Measurements from ENCODE around the gene DAZAP1. TPM values are rescaled to one million over a fixed set of nuclear protein-coding genes. Genes with fewer than 3 reads are reported as not detected.
"Not testable (repeated sequence)": the region's sequence is repeated elsewhere in the genome, so short reads cannot be mapped to it uniquely, and the experiment has no call there.

Gene DAZAP1
- total RNA-seq, 5 donors from 2014 or later (not counting 1 experiment from before 2014, with no cell fraction given), result 153 to 170 (median 161) TPM

GRCh38 chr19:1418951-1419738, 11.8 kb downstream of the DAZAP1 start:
- no peaks in the 10 kb centered on the region for H3K9me3 Mint-ChIP-seq
- peaks cover 35 to 36% (median 36%) of the 10 kb centered on the region in 3 donors for H3K4me1 Mint-ChIP-seq

GRCh38 chr19:1420085-1420484, 12.7 kb downstream of the DAZAP1 start:
- not testable (repeated sequence) for H3K27ac Mint-ChIP-seq; H3K27me3 Mint-ChIP-seq; H3K27ac ChIP-seq (ENCODE audit: low read length); H3K27me3 ChIP-seq (replicated peaks in 1 of 2; ENCODE audit: control insufficient read depth in 2 of 2, extremely low read depth in 1 of 2, insufficient read depth in 2 of 2, low read length in 1 of 2); DNase-seq; H3K4me3 ChIP-seq (ENCODE audit: control insufficient read depth in 1 of 2, extremely low read depth in 1 of 2, low read length in 1 of 2); ATAC-seq (replicated peaks in 1 of 4); H3K9me3 Mint-ChIP-seq; H3K4me3 Mint-ChIP-seq; H3K9me3 ChIP-seq
- Histone ChIP-seq H3K36me3 (ENCODE audit: control insufficient read depth in 2 of 2, extremely low read depth in 1 of 2, insufficient read depth in 1 of 2, low read length in 1 of 2) (peaks cover 56 to 76% of the 10 kb centered on the region in 2 donors), H3K4me1 (ENCODE audit: control insufficient read depth in 1 of 2, extremely low read depth in 1 of 2, insufficient read depth in 2 of 2, low read length in 2 of 2) (peaks cover 0 to 30% of the 10 kb centered on the region in 2 experiments)
- CTCF ChIA-PET, result interaction anchor here in 1 of 2 donors (0.7 kb wide), 1 partner anchor 65 kb away, joined by 3 read pairs; no protein-coding TSS in a partner anchor
- WGBS (ENCODE audit: insufficient coverage), result no CpG with 5 or more reads among the region's 43 CpGs
- Mint-ChIP-seq H3K4me1 (peaks cover 29 to 32% (median 31%) of the 10 kb centered on the region in 3 donors), H3K36me3 (peaks cover 40% of the 10 kb centered on the region)
- POLR2A ChIA-PET, result interaction anchor here in 1 of 2 donors (0.9 kb wide), 1 partner anchor 34 kb away, joined by 5 read pairs; no protein-coding TSS in a partner anchor

More at GRCh38 chr19:1418951-1419738, 11.8 kb downstream of the DAZAP1 start:
- H3K27ac Mint-ChIP-seq, result no peak overlapping the region
- POLR2A ChIA-PET, result no interaction called here
- H3K36me3 Mint-ChIP-seq, result peaks cover 37% of the 10 kb centered on the region
- DNase-seq (no peak), ATAC-seq (replicated peaks in 1 of 4) (peak in 1 of 4 experiments; percentile 20)
- no peak overlapping the region for H3K4me3 Mint-ChIP-seq
- Histone ChIP-seq H3K36me3 (ENCODE audit: control insufficient read depth in 2 of 2, extremely low read depth in 1 of 2, insufficient read depth in 1 of 2, low read length in 1 of 2) (peaks cover 49 to 69% of the 10 kb centered on the region in 2 donors), H3K9me3 (no peaks in the 10 kb centered on the region), H3K4me1 (ENCODE audit: control insufficient read depth in 1 of 2, extremely low read depth in 1 of 2, insufficient read depth in 2 of 2, low read length in 2 of 2) (peaks cover 0 to 40% of the 10 kb centered on the region in 2 experiments), H3K4me3 (ENCODE audit: control insufficient read depth in 1 of 2, extremely low read depth in 1 of 2, low read length in 1 of 2) (no peak overlapping the region), H3K27me3 (replicated peaks in 1 of 2; ENCODE audit: control insufficient read depth in 2 of 2, extremely low read depth in 1 of 2, insufficient read depth in 2 of 2, low read length in 1 of 2) (no peaks in the 10 kb centered on the region), H3K27ac (ENCODE audit: low read length) (no peak overlapping the region)
- CTCF ChIA-PET, result no interaction called here
- WGBS (ENCODE audit: insufficient coverage), result 96% methylated on average over 13 of the region's 21 CpGs
- no peaks in the 10 kb centered on the region for H3K27me3 Mint-ChIP-seq

GRCh38 chr19:1420590-1420989, 13.2 kb downstream of the DAZAP1 start:
- Mint-ChIP-seq H3K27me3 (no peaks in the 10 kb centered on the region), H3K4me3 (no peak overlapping the region), H3K9me3 (no peaks in the 10 kb centered on the region), H3K36me3 (peaks cover 41% of the 10 kb centered on the region), H3K27ac (no peak overlapping the region), H3K4me1 (peaks cover 25 to 27% (median 26%) of the 10 kb centered on the region in 3 donors)
- no peaks in the 10 kb centered on the region for H3K9me3 ChIP-seq
- ChIA-PET POLR2A (interaction anchor here in 1 of 2 donors (0.9 kb wide), 1 partner anchor 34 kb away, joined by 5 read pairs; no protein-coding TSS in a partner anchor), CTCF (interaction anchor here in 1 of 2 donors (0.7 kb wide), 1 partner anchor 65 kb away, joined by 3 read pairs; no protein-coding TSS in a partner anchor)
- H3K27me3 ChIP-seq (replicated peaks in 1 of 2; ENCODE audit: control insufficient read depth in 2 of 2, extremely low read depth in 1 of 2, insufficient read depth in 2 of 2, low read length in 1 of 2), result no peaks in the 10 kb centered on the region
- H3K36me3 ChIP-seq (ENCODE audit: control insufficient read depth in 2 of 2, extremely low read depth in 1 of 2, insufficient read depth in 1 of 2, low read length in 1 of 2), result peaks cover 56 to 81% of the 10 kb centered on the region in 2 donors
- no peak for ATAC-seq (replicated peaks in 1 of 4)
- H3K4me1 ChIP-seq (ENCODE audit: control insufficient read depth in 1 of 2, extremely low read depth in 1 of 2, insufficient read depth in 2 of 2, low read length in 2 of 2), result peaks cover 0 to 25% of the 10 kb centered on the region in 2 experiments
- H3K27ac ChIP-seq (ENCODE audit: low read length), result no peak overlapping the region
- no peak for DNase-seq
- 89% methylated on average over 14 of the region's 15 CpGs for WGBS (ENCODE audit: insufficient coverage)
- H3K4me3 ChIP-seq (ENCODE audit: control insufficient read depth in 1 of 2, extremely low read depth in 1 of 2, low read length in 1 of 2), result no peak overlapping the region

GRCh38 chr19:1421218-1421957, 14.0 kb downstream of the DAZAP1 start:
- no peak overlapping the region for H3K27ac Mint-ChIP-seq
- ChIA-PET POLR2A (no interaction called here), CTCF (no interaction called here)
- no peaks in the 10 kb centered on the region for H3K27me3 ChIP-seq (replicated peaks in 1 of 2; ENCODE audit: control insufficient read depth in 2 of 2, extremely low read depth in 1 of 2, insufficient read depth in 2 of 2, low read length in 1 of 2)
- DNase-seq, result no peak
- no peak overlapping the region for H3K4me3 ChIP-seq (ENCODE audit: control insufficient read depth in 1 of 2, extremely low read depth in 1 of 2, low read length in 1 of 2)
- H3K4me3 Mint-ChIP-seq, result no peak overlapping the region
- H3K36me3 Mint-ChIP-seq, result peaks cover 41% of the 10 kb centered on the region
- H3K36me3 ChIP-seq (ENCODE audit: control insufficient read depth in 2 of 2, extremely low read depth in 1 of 2, insufficient read depth in 1 of 2, low read length in 1 of 2), result peaks cover 59 to 88% of the 10 kb centered on the region in 2 donors
- 97% methylated on average over 35 of the region's 37 CpGs for WGBS (ENCODE audit: insufficient coverage)
- no peaks in the 10 kb centered on the region for H3K27me3 Mint-ChIP-seq
- H3K9me3 ChIP-seq, result no peaks in the 10 kb centered on the region
- ATAC-seq (replicated peaks in 1 of 4), result peak in 1 of 4 experiments; percentile 11
- H3K9me3 Mint-ChIP-seq, result no peaks in the 10 kb centered on the region
- peaks cover 0 to 17% of the 10 kb centered on the region in 2 experiments for H3K4me1 ChIP-seq (ENCODE audit: control insufficient read depth in 1 of 2, extremely low read depth in 1 of 2, insufficient read depth in 2 of 2, low read length in 2 of 2)
- no peak overlapping the region for H3K27ac ChIP-seq (ENCODE audit: low read length)
- H3K4me1 Mint-ChIP-seq, result peaks cover 17 to 19% (median 18%) of the 10 kb centered on the region in 3 donors

- Mint-ChIP-seq H3K4me1 (peaks cover 12 to 14% (median 14%) of the 10 kb centered on the region in 3 donors), H3K27me3 (no peaks in the 10 kb centered on the region), H3K27ac (no peak overlapping the region), H3K9me3 (no peaks in the 10 kb centered on the region), H3K4me3 (no peak overlapping the region), H3K36me3 (peaks cover 44% of the 10 kb centered on the region)
- Histone ChIP-seq H3K9me3 (no peaks in the 10 kb centered on the region), H3K27ac (ENCODE audit: low read length) (no peak overlapping the region), H3K27me3 (replicated peaks in 1 of 2; ENCODE audit: control insufficient read depth in 2 of 2, extremely low read depth in 1 of 2, insufficient read depth in 2 of 2, low read length in 1 of 2) (no peaks in the 10 kb centered on the region), H3K4me3 (ENCODE audit: control insufficient read depth in 1 of 2, extremely low read depth in 1 of 2, low read length in 1 of 2) (no peak overlapping the region), H3K36me3 (ENCODE audit: control insufficient read depth in 2 of 2, extremely low read depth in 1 of 2, insufficient read depth in 1 of 2, low read length in 1 of 2) (peaks cover 56 to 91% of the 10 kb centered on the region in 2 donors), H3K4me1 (ENCODE audit: control insufficient read depth in 1 of 2, extremely low read depth in 1 of 2, insufficient read depth in 2 of 2, low read length in 2 of 2) (peaks cover 0 to 12% of the 10 kb centered on the region in 2 experiments)
- ATAC-seq (replicated peaks in 1 of 4) (peak in 1 of 4 experiments; percentile 3), DNase-seq (no peak)
- CTCF ChIA-PET, result interaction anchor here in 1 of 2 donors (0.5 kb wide), 1 partner anchor 796 kb away, joined by 3 read pairs; no protein-coding TSS in a partner anchor
- POLR2A ChIA-PET, result no interaction called here
- WGBS (ENCODE audit: insufficient coverage), result 93% methylated on average over 20 of the region's 22 CpGs
Observed at GRCh38 chr19:1421958-1422305, 14.5 kb downstream of the DAZAP1 start.

GRCh38 chr19:1422360-1422759, 15.0 kb downstream of the DAZAP1 start:
- peaks cover 43% of the 10 kb centered on the region for H3K36me3 Mint-ChIP-seq
- H3K27ac ChIP-seq (ENCODE audit: low read length), result no peak overlapping the region
- H3K4me3 ChIP-seq (ENCODE audit: control insufficient read depth in 1 of 2, extremely low read depth in 1 of 2, low read length in 1 of 2), result no peak overlapping the region
- H3K9me3 Mint-ChIP-seq, result no peaks in the 10 kb centered on the region
- WGBS (ENCODE audit: insufficient coverage), result 87% methylated on average over 13 of the region's 16 CpGs
- H3K9me3 ChIP-seq, result no peaks in the 10 kb centered on the region
- POLR2A ChIA-PET, result no interaction called here
- peaks cover 8 to 11% (median 9%) of the 10 kb centered on the region in 3 donors for H3K4me1 Mint-ChIP-seq
- CTCF ChIA-PET, result interaction anchor here in 1 of 2 donors (0.5 kb wide), 1 partner anchor 796 kb away, joined by 3 read pairs; no protein-coding TSS in a partner anchor
- no peaks in the 10 kb centered on the region for H3K27me3 ChIP-seq (replicated peaks in 1 of 2; ENCODE audit: control insufficient read depth in 2 of 2, extremely low read depth in 1 of 2, insufficient read depth in 2 of 2, low read length in 1 of 2)
- no peak overlapping the region for H3K27ac Mint-ChIP-seq
- peaks cover 54 to 91% of the 10 kb centered on the region in 2 donors for H3K36me3 ChIP-seq (ENCODE audit: control insufficient read depth in 2 of 2, extremely low read depth in 1 of 2, insufficient read depth in 1 of 2, low read length in 1 of 2)
- no peaks in the 10 kb centered on the region for H3K27me3 Mint-ChIP-seq
- peaks cover 0 to 7% of the 10 kb centered on the region in 2 experiments for H3K4me1 ChIP-seq (ENCODE audit: control insufficient read depth in 1 of 2, extremely low read depth in 1 of 2, insufficient read depth in 2 of 2, low read length in 2 of 2)
- H3K4me3 Mint-ChIP-seq, result no peak overlapping the region
- ATAC-seq (replicated peaks in 1 of 4) (peak in 1 of 4 experiments; percentile 6), DNase-seq (no peak)

Data from T-cell (primary cell).